WI38 (cell line): Measurements from ENCODE around the gene MAPKAP1.

Source experiments
- H3K4me3 ChIP-seq: 2 replicates; pipeline ENCODE4 v1.5.1; 2011; ENCODE audit warnings: low read depth, mild to moderate bottlenecking, control low read depth, low read length
- CTCF ChIP-seq: IDR thresholded peaks from 2 replicates; pipeline ENCODE4 v1.5.1; 2012; ENCODE audit warnings: low read depth, mild to moderate bottlenecking, control low read depth, low read length

MAPKAP1 gene

GRCh38 chr9:125589287-125589686 lies 117.7 kb downstream of the MAPKAP1 start:
- no peak for TF ChIP-seq CTCF

GRCh38 chr9:125587819-125588460 lies 119.1 kb downstream of the MAPKAP1 start:
- TF ChIP-seq CTCF = no peak
- no peak overlapping the region for H3K4me3 ChIP-seq

More at GRCh38 chr9:125589287-125589686, 117.7 kb downstream of the MAPKAP1 start:
- no peak overlapping the region for H3K4me3 ChIP-seq

- H3K4me3 ChIP-seq = no peak overlapping the region
- TF ChIP-seq CTCF = no peak
These were observed 120.9 kb downstream of the MAPKAP1 start for GRCh38 chr9:125586172-125586511.

- TF ChIP-seq CTCF = no peak
- H3K4me3 ChIP-seq = no peak overlapping the region
These were observed 121.4 kb downstream of the MAPKAP1 start for GRCh38 chr9:125585503-125586171.

- no peak for TF ChIP-seq CTCF
- H3K4me3 ChIP-seq = no peak overlapping the region
These were observed 126.2 kb downstream of the MAPKAP1 start for GRCh38 chr9:125580701-125581286.

- no peak overlapping the region for H3K4me3 ChIP-seq
- no peak for TF ChIP-seq CTCF
These were observed 127.7 kb downstream of the MAPKAP1 start for GRCh38 chr9:125579030-125579932.
